Measurements from ENCODE around the gene NCAM1. TPM values are rescaled to one million over a fixed set of nuclear protein-coding genes. Genes with fewer than 3 reads are reported as not detected.

NCAM1 gene
- total RNA-seq, 4 donors from 2014 or later = 7.2 to 18.6 (median 14.4) TPM

GRCh38 chr11:113249491-113249763 lies 288.2 kb downstream of the NCAM1 start:
- Histone ChIP-seq H3K27ac (no peak overlapping the region), H3K9me3 (no peaks in the 10 kb centered on the region), H3K4me3 (no peak overlapping the region), H3K27me3 (no peaks in the 10 kb centered on the region), H3K4me1 (no peaks in the 10 kb centered on the region), H3K36me3 (no peaks in the 10 kb centered on the region)
- WGBS, 2 donors (ENCODE audit: low coverage in 1 of 2) = 26 to 50% methylated on average over 1 to 2 of the region's 2 CpGs
- TF ChIP-seq POLR2A (IDR thresholded peaks at IDR 0.05) = no peak
- TF ChIP-seq EP300 (IDR thresholded peaks at IDR 0.05; ENCODE audit: low read depth) = no peak
- no peak for TF ChIP-seq CTCF (IDR thresholded peaks at IDR 0.05)
- TF ChIP-seq POLR2AphosphoS5 (IDR thresholded peaks at IDR 0.05) = no peak
- intact Hi-C loops (cut with DNase I; ENCODE audit: low total_unique reads) (no loop called here), in situ Hi-C loops (cut with MboI; ENCODE audit: low pct_ligation_motif_present in 1 of 4, low pct_unique_long_range_greater_than_20kb in 1 of 4, low sequenced_read_pairs in 3 of 4) (no loop called here)
- DNase-seq = no peak

- intact Hi-C loops (cut with DNase I; ENCODE audit: low total_unique reads) (no loop called here), in situ Hi-C loops (cut with MboI; ENCODE audit: low pct_ligation_motif_present in 1 of 4, low pct_unique_long_range_greater_than_20kb in 1 of 4, low sequenced_read_pairs in 3 of 4) (no loop called here)
- TF ChIP-seq CTCF (IDR thresholded peaks at IDR 0.05) = no peak
- no peak for TF ChIP-seq POLR2A (IDR thresholded peaks at IDR 0.05)
- no peak for TF ChIP-seq POLR2AphosphoS5 (IDR thresholded peaks at IDR 0.05)
- no peak for TF ChIP-seq EP300 (IDR thresholded peaks at IDR 0.05; ENCODE audit: low read depth)
- no peaks in the 10 kb centered on the region for H3K4me1 ChIP-seq
- H3K9me3 ChIP-seq = no peaks in the 10 kb centered on the region
- no peaks in the 10 kb centered on the region for H3K36me3 ChIP-seq
- no peaks in the 10 kb centered on the region for H3K27me3 ChIP-seq
- 78 to 89% methylated on average over 2 to 6 of the region's 6 CpGs for WGBS, 2 donors (ENCODE audit: low coverage in 1 of 2)
- no peak for DNase-seq
- no peak overlapping the region for H3K4me3 ChIP-seq
- no peak overlapping the region for H3K27ac ChIP-seq
Observed at GRCh38 chr11:113249786-113250185, 288.6 kb downstream of the NCAM1 start.

GRCh38 chr11:113251281-113251680 lies 290.1 kb downstream of the NCAM1 start:
- H3K4me1 ChIP-seq = no peaks in the 10 kb centered on the region
- TF ChIP-seq CTCF (IDR thresholded peaks at IDR 0.05) (no peak), POLR2A (IDR thresholded peaks at IDR 0.05) (no peak), EP300 (IDR thresholded peaks at IDR 0.05; ENCODE audit: low read depth) (no peak), POLR2AphosphoS5 (IDR thresholded peaks at IDR 0.05) (no peak)
- intact Hi-C loops (cut with DNase I; ENCODE audit: low total_unique reads) = no loop called here
- in situ Hi-C loops (cut with MboI; ENCODE audit: low pct_ligation_motif_present in 1 of 4, low pct_unique_long_range_greater_than_20kb in 1 of 4, low sequenced_read_pairs in 3 of 4) = no loop called here
- H3K27me3 ChIP-seq = no peaks in the 10 kb centered on the region
- no peak overlapping the region for H3K27ac ChIP-seq
- no peaks in the 10 kb centered on the region for H3K36me3 ChIP-seq
- no peak for DNase-seq
- H3K9me3 ChIP-seq = no peaks in the 10 kb centered on the region
- WGBS, 2 donors (ENCODE audit: low coverage in 1 of 2) = 53 to 68% methylated on average over 4 of the region's 4 CpGs
- H3K4me3 ChIP-seq = no peak overlapping the region

- no peak overlapping the region for H3K27ac ChIP-seq
- H3K4me1 ChIP-seq = no peaks in the 10 kb centered on the region
- H3K36me3 ChIP-seq = no peaks in the 10 kb centered on the region
- DNase-seq = no peak
- intact Hi-C loops (cut with DNase I; ENCODE audit: low total_unique reads) (no loop called here), in situ Hi-C loops (cut with MboI; ENCODE audit: low pct_ligation_motif_present in 1 of 4, low pct_unique_long_range_greater_than_20kb in 1 of 4, low sequenced_read_pairs in 3 of 4) (no loop called here)
- H3K4me3 ChIP-seq = no peak overlapping the region
- no peak for TF ChIP-seq EP300 (IDR thresholded peaks at IDR 0.05; ENCODE audit: low read depth)
- no peak for TF ChIP-seq POLR2A (IDR thresholded peaks at IDR 0.05)
- TF ChIP-seq POLR2AphosphoS5 (IDR thresholded peaks at IDR 0.05) = no peak
- TF ChIP-seq CTCF (IDR thresholded peaks at IDR 0.05) = no peak
- no peaks in the 10 kb centered on the region for H3K27me3 ChIP-seq
- H3K9me3 ChIP-seq = no peaks in the 10 kb centered on the region
- WGBS, 2 donors (ENCODE audit: low coverage in 1 of 2) = 75% methylated on average over 5 of the region's 5 CpGs; no CpG with 5 or more reads in 1 of the 2 donors
Observed at GRCh38 chr11:113253406-113253805, 292.2 kb downstream of the NCAM1 start.

All from transverse colon (tissue), 4 donors.